Measurements from ENCODE around the gene RUVBL1.

Gene RUVBL1

DNA sequence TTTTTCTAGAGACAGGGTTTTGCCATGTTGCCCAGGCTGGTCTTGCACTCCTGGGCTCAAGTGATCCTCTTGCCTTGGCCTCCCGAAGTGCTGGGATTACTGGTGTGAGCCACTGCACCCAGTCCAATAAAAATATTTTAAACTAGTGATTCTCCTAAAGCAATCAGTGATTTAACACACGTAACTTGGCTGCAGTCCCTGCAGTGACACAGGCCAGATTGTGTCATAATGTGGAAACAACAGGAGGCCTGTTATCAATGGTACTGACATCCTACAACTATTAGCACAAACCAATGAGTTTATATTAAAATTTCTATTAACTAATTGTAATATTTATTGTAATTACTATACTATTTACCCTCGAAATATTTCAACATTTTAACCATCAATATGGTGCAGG is 73.0 kb downstream of the RUVBL1 start:
- TF ChIP-seq, protein P1, sequence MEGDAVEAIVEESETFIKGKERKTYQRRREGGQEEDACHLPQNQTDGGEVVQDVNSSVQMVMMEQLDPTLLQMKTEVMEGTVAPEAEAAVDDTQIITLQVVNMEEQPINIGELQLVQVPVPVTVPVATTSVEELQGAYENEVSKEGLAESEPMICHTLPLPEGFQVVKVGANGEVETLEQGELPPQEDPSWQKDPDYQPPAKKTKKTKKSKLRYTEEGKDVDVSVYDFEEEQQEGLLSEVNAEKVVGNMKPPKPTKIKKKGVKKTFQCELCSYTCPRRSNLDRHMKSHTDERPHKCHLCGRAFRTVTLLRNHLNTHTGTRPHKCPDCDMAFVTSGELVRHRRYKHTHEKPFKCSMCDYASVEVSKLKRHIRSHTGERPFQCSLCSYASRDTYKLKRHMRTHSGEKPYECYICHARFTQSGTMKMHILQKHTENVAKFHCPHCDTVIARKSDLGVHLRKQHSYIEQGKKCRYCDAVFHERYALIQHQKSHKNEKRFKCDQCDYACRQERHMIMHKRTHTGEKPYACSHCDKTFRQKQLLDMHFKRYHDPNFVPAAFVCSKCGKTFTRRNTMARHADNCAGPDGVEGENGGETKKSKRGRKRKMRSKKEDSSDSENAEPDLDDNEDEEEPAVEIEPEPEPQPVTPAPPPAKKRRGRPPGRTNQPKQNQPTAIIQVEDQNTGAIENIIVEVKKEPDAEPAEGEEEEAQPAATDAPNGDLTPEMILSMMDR (IDR thresholded peaks at IDR 0.05; ENCODE audit: control insufficient read depth, insufficient read depth, low read depth, low read length, missing control alignments), result no peak
- DNase-seq (ENCODE audit: low read depth), result no peak
- H3K4me3 ChIP-seq (ENCODE audit: control insufficient read depth, low read depth, low read length), result no peak overlapping the region

DNA sequence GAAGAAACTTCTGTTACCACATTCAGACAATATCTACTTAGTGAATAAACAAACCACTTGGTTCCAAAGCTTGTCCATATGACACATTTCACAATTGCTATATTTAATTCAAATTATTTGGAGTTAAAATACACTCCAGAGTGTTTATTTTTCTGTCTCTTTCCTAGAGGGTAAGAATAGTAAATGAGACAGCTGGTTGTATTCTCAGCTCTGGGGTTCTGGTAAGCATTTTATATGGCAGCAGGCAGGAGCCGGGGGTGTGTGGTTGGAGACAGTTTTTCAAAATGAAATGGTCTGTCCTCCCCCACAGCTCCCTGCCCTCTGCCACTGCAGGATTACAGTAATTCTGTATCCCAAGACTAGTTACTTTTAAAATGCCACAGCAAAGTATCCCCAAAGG is 82.3 kb downstream of the RUVBL1 start:
- TF ChIP-seq, protein P1 (IDR thresholded peaks at IDR 0.05; ENCODE audit: control insufficient read depth, insufficient read depth, low read depth, low read length, missing control alignments), result no peak
- no peak overlapping the region for H3K4me3 ChIP-seq (ENCODE audit: control insufficient read depth, low read depth, low read length)
- DNase-seq (ENCODE audit: low read depth), result no peak

DNA sequence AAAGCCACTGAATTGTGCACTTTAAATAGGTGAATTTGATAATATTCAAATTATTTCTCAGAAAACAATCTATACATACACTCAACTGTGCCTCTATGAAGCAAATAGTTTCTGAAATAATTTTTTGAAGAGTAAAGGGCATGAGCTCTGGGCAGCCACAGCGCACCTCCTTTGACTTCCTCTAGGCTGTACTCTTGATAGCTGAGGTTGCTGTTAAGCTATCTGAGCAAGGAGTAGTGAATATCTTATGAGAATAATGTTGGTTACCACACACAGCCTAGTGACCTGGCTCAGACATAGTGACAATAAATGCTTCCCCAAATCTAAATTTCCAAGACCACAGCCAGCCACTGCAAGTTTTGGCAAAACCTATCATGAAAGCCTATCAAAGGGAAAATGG is 83.0 kb downstream of the RUVBL1 start:
- H3K4me3 ChIP-seq (ENCODE audit: control insufficient read depth, low read depth, low read length), result no peak overlapping the region
- TF ChIP-seq, protein P1 (IDR thresholded peaks at IDR 0.05; ENCODE audit: control insufficient read depth, insufficient read depth, low read depth, low read length, missing control alignments), result no peak
- DNase-seq (ENCODE audit: low read depth), result no peak

DNA sequence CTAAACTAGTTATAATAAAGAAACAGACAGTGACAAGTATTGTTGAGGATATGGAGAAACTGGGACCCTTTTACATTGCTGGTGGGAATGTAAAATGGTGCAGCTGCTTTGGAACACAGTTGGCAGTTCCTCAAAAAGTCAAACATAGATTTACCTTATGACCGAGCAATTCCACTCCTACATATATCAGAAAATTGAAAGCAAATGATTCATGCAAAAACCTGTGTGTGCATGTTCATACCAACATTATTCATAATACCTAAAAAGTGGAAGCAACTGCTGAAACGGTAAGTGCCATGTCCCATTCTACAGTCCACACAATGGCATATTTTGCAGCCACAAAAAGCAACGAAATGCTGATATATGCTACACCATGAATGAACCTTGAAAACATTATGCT is 83.6 kb downstream of the RUVBL1 start:
- DNase-seq (ENCODE audit: low read depth), result no peak
- H3K4me3 ChIP-seq (ENCODE audit: control insufficient read depth, low read depth, low read length), result no peak overlapping the region
- TF ChIP-seq, protein P1 (IDR thresholded peaks at IDR 0.05; ENCODE audit: control insufficient read depth, insufficient read depth, low read depth, low read length, missing control alignments), result no peak

DNA sequence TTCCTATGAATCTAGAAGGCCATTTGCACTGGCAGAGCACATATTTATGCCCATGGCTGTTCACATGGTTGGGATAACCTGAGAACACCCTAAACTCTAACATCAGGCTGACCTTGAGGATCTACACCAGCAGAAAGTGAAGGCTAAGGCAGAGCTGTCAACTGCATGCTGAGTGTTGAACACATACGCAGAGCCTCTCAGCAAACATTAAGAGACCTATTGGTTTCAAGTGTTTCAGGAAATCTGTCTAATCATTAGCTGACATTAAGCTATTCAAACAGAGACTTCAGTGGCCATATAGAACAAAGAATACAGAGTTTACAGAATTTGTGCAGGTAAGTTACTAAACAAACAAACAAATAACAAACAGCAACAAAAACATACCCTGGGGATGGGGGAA is 87.5 kb downstream of the RUVBL1 start:
- H3K4me3 ChIP-seq (ENCODE audit: control insufficient read depth, low read depth, low read length), result no peak overlapping the region
- TF ChIP-seq, protein P1 (IDR thresholded peaks at IDR 0.05; ENCODE audit: control insufficient read depth, insufficient read depth, low read depth, low read length, missing control alignments), result no peak
- DNase-seq (ENCODE audit: low read depth), result no peak

DNA sequence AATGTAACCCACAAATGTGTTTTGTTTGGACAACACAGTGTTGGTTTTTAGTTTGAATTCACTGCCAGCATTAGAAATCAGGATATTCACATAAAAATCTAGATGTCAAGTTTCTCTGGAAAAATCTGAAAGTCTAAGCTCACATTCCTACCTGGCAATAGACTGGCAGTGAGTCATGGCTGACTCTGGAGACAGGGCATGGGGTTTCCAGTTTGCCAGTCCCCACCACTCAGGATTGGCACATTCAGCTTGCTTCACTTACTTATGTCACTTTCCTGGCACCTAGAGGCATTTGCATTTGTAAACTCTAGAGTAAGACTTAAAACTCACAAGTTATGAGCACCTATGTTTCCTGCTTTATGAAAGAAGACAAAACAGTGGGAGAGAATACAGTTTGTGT is 90.5 kb downstream of the RUVBL1 start:
- TF ChIP-seq, protein P1 (IDR thresholded peaks at IDR 0.05; ENCODE audit: control insufficient read depth, insufficient read depth, low read depth, low read length, missing control alignments), result no peak
- no peak for DNase-seq (ENCODE audit: low read depth)

More for the DNA sequence above, 90.5 kb downstream of the RUVBL1 start:
- no peak overlapping the region for H3K4me3 ChIP-seq (ENCODE audit: control insufficient read depth, low read depth, low read length)
